Muscle of leg (tissue), 11 donors: ENCODE data around the gene PTPN6. TPM values are rescaled to one million over a fixed set of nuclear protein-coding genes. Genes with fewer than 3 reads are reported as not detected.
A peak's percentile ranks its signal among the peaks of the same experiment; 100 is the strongest.

Experiments
- DNase-seq: peaks from one replicate; pipeline ENCODE4 v3.0.0; 2013
- H3K27ac ChIP-seq: one replicate; pipeline ENCODE4 v1.5.1; 2013; ENCODE audit warnings: mild to moderate bottlenecking, low read length, control low read depth
- H3K27me3 ChIP-seq: one replicate; pipeline ENCODE4 v1.6.1; 2013; ENCODE audit warnings: low read length; ENCODE audit not compliant: control insufficient read depth, insufficient read depth
- H3K36me3 ChIP-seq: one replicate; pipeline ENCODE4 v1.6.1; 2013; ENCODE audit warnings: low read length; ENCODE audit not compliant: control insufficient read depth, insufficient read depth
- H3K4me1 ChIP-seq: one replicate; pipeline ENCODE4 v1.6.1; 2013; ENCODE audit warnings: low read length; ENCODE audit not compliant: control insufficient read depth, insufficient read depth
- H3K4me3 ChIP-seq: one replicate; pipeline ENCODE4 v1.5.1; 2013; ENCODE audit warnings: low read length, control low read depth
- H3K9me3 ChIP-seq: replicated peaks from 2 replicates; pipeline ENCODE4 v1.6.1; 2013; ENCODE audit warnings: low read depth, low read length; ENCODE audit not compliant: control insufficient read depth
- WGBS: methylation state at CpG from one replicate; pipeline ENCODE4 v1.1.5; 2013; ENCODE audit warnings: missing lambda C conversion rate; ENCODE audit not compliant: insufficient coverage; 5-methylcytosine and 5-hydroxymethylcytosine counted together
- polyA plus RNA-seq, 8 donors: library from polyadenylated mRNA; unstranded; fragments of 120-200 nt; gene quantifications; one replicate each; pipeline versions ENCODE4 v1.2.1 to v1.2.3, GENCODE V29; 2013; ENCODE audit warnings: inconsistent platforms in 1 of 8, low replicate concordance in 1 of 8; ENCODE audit not compliant: insufficient read length in 8 of 8, insufficient read depth in 1 of 8
- total RNA-seq: library from RNA; stranded (reverse); fragments of 120-200 nt; gene quantifications from one replicate; pipeline ENCODE4 v1.2.4, GENCODE V29; 2013

PTPN6 gene
- total and polyA plus RNA-seq, 9 donors = 4.0 to 8.1 (median 5.8) TPM

DNA sequence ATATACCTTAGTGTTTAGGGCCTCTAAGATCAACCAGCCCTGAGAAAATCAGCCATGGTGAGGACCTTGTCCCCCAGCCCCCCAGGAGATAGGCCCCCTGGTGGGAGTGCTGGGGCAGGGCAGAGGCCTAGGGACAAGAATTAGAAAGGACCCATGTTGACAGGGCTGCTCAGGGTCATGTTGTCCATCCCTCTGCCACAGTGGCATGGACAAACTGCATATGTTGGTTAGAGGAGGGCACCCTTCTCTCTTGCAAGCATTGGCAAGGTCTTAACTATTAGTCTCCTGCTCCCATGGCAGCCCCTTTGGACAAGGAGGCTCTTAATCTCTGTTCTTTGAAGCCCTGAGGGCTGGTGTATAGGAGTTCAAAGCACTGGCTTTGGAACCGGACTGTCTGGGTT is 755 bp upstream of the PTPN6 start:
- Histone ChIP-seq H3K9me3 (no peaks in the 10 kb centered on the region), H3K4me1 (peaks cover 38% of the 10 kb centered on the region), H3K36me3 (peaks cover 10% of the 10 kb centered on the region), H3K27me3 (peaks cover 2% of the 10 kb centered on the region), H3K4me3 (no peak overlapping the region), H3K27ac (no peak overlapping the region)
- WGBS = 36% methylated on average over 1 of the region's 1 CpG
- no peak for DNase-seq

DNA sequence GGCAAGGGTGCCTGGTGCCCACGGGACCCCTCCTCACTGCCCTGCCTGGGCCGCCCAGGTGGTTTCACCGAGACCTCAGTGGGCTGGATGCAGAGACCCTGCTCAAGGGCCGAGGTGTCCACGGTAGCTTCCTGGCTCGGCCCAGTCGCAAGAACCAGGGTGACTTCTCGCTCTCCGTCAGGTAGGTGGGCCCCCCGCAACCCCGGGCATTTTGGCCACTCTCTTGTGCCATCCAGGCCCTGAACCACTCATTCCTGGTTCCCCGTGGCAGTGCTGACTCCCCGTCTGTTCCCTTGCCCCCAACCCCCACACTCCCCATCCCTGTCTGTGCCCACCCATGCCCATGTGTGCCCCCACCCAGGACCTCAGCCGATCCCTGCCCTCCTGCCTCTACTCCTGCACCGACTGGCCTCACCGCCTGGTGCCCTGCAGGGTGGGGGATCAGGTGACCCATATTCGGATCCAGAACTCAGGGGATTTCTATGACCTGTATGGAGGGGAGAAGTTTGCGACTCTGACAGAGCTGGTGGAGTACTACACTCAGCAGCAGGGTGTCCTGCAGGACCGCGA is 480 bp downstream of the PTPN6 start:
- Histone ChIP-seq H3K27ac (peak overlapping the region; percentile 47), H3K4me1 (peaks cover 31% of the 10 kb centered on the region), H3K4me3 (peak overlapping the region; percentile 41), H3K9me3 (no peaks in the 10 kb centered on the region), H3K36me3 (peaks cover 3% of the 10 kb centered on the region), H3K27me3 (peaks cover 2% of the 10 kb centered on the region)
- 81% methylated on average over 16 of the region's 20 CpGs for WGBS
- no peak for DNase-seq

DNA sequence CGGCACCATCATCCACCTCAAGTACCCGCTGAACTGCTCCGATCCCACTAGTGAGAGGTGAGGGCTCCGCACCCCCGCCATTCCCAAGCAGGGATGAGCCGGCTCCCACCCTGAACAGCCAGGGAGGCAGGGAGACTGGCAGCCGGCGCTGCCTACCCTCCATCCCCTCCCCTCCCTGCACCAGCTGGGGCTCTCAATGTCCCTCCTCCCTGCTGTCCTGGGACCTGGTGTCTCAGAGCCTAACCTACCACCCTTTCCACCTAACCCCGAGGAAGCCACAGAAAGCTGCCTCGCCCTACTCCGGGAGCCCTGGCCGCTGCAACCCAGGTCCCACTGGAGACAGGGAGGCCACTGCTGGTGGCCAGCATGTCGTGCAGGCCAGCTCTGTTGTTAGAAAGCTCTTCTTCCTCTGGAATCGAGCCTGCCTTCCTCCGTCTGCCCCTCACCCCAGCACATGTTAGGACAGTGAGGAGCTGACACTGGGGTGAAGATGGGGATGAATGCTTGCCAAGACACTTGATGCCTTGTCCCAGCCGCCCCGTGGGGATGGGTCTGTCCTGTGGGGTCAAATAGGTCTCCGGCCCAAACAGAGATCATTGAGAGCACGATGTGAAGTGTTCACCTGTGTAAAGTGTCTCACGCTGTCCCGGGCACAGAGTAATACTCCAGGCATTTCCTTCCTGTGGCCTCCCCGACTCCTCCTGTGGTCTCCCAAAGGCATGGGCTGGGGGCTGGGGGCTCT is 1.1 kb downstream of the PTPN6 start:
- H3K4me1 ChIP-seq = peaks cover 28% of the 10 kb centered on the region
- H3K36me3 ChIP-seq = no peaks in the 10 kb centered on the region
- peak overlapping the region; percentile 41 for H3K4me3 ChIP-seq
- H3K27ac ChIP-seq = peak overlapping the region; percentile 77
- no peak for DNase-seq
- WGBS = 51% methylated on average over 11 of the region's 22 CpGs
- H3K27me3 ChIP-seq = peaks cover 2% of the 10 kb centered on the region
- H3K9me3 ChIP-seq = no peaks in the 10 kb centered on the region

DNA sequence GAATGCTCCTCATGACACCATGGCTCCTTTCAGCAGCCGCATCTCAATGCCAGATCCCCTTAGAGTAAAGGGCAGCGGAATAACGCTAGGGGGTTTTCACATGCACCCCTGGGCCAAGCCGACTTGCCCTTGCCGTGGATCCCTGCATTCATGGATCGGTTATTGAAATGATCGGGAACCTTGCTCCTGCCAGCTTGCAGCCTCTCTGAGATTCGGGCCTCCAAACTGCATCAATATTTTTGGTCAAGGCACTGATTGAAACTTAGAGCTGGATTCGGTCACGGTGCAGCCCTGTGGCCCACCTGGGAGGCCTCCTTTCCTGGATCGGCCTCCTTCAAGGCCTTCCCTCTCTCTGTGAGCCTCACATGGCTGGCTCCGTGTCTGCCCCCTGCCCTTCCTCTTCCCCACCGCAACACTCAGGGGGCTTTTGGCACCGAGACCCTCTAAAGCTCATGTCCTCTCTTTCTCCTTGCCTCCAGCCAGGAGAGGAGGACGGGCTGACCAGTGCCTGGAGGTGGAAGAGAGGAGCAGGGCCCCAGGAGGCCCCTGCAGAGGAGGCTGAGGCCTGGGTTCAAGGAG is 1.8 kb downstream of the PTPN6 start:
- H3K27ac ChIP-seq = peak overlapping the region; percentile 77
- WGBS = 71% methylated on average over 10 of the region's 15 CpGs

DNA sequence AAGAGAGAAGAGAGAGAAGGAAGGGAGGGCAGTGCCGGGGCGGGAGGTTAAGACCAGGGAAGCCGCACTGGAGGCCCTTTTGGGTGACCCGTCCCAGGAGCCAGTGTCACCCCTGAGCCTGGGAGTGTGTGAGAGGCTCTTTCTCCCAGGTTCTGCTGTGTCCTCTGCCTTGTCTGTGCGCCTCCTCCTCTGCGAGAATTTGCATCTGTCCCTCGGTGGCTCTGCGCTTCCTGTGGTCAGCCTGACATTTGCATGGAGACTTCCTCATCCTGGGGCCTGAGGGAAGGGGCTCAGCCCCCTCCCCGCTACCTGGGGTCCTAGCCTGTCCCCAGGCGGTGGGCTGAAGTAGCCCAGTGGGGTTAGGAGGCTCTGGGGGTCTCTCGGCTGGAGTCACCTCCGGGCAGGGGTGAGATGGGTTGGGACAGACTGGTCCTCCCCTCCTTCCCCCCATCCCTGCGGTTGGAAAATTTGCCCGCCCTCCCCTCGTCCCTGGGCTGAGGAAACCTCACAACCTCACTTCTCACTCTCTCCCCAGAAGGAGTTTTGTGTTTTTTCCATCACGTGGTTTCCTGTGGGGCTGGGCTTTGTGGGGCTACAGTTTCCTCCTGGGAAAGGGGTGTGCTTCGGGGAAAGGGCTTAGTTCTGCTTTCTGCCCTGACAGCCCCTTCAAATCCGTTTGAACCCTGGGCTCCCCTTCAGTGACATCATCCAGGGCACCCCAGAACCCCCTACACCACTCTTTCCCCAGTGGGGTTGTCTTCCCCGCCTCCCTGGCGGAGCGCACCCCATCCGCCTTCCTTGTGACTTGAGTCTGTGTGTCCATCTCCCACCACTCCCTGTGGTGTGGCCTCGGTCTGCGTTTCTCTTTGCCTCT is 2.5 kb downstream of the PTPN6 start:
- peaks cover 38% of the 10 kb centered on the region for H3K4me1 ChIP-seq
- H3K4me3 ChIP-seq = peak overlapping the region; percentile 41
- peak; percentile 96 for DNase-seq
- peak overlapping the region; percentile 77 for H3K27ac ChIP-seq
- H3K9me3 ChIP-seq = no peaks in the 10 kb centered on the region
- no peaks in the 10 kb centered on the region for H3K36me3 ChIP-seq
- WGBS = 37% methylated on average over 15 of the region's 24 CpGs
- H3K27me3 ChIP-seq = peaks cover 2% of the 10 kb centered on the region

More for the DNA sequence above, 1.8 kb downstream of the PTPN6 start:
- no peaks in the 10 kb centered on the region for H3K36me3 ChIP-seq
- peaks cover 2% of the 10 kb centered on the region for H3K27me3 ChIP-seq
- peak overlapping the region; percentile 41 for H3K4me3 ChIP-seq
- DNase-seq = no peak
- H3K4me1 ChIP-seq = peaks cover 31% of the 10 kb centered on the region
- H3K9me3 ChIP-seq = no peaks in the 10 kb centered on the region

DNA sequence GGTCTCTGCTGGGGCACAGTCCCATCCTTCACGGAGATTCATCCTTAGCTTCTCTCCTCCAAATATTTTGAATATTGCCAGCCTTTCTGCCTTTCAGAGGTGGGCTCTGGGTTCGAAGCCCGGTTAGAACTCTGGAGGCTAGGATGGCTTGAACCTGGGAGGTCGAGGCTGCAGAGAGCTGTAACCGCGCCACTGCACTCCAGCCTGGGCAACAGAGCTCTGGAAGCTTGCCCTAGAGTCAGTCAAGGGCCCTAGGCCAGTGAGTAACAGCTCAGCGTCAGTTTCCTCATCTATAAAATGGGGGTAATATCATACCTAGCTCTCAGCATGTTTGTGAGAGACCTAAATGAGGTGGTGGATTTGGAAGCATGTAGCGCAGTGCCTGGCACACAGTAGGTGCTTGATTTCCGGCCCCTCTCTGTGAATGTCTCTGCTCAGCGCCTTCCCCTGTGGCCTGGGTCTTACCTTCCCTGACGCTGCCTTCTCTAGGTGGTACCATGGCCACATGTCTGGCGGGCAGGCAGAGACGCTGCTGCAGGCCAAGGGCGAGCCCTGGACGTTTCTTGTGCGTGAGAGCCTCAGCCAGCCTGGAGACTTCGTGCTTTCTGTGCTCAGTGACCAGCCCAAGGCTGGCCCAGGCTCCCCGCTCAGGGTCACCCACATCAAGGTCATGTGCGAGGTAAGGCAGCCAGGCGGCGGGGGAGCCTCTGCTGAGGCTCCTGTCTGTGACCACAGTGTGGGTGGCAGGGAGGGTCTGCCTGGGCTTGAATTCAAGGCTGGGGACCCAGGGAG is 3.4 kb downstream of the PTPN6 start:
- Histone ChIP-seq H3K9me3 (no peaks in the 10 kb centered on the region), H3K27ac (peak overlapping the region; percentile 77), H3K36me3 (no peaks in the 10 kb centered on the region), H3K4me3 (no peak overlapping the region), H3K4me1 (peaks cover 46% of the 10 kb centered on the region), H3K27me3 (peaks cover 2% of the 10 kb centered on the region)
- no peak for DNase-seq
- WGBS = 83% methylated on average over 19 of the region's 21 CpGs

DNA sequence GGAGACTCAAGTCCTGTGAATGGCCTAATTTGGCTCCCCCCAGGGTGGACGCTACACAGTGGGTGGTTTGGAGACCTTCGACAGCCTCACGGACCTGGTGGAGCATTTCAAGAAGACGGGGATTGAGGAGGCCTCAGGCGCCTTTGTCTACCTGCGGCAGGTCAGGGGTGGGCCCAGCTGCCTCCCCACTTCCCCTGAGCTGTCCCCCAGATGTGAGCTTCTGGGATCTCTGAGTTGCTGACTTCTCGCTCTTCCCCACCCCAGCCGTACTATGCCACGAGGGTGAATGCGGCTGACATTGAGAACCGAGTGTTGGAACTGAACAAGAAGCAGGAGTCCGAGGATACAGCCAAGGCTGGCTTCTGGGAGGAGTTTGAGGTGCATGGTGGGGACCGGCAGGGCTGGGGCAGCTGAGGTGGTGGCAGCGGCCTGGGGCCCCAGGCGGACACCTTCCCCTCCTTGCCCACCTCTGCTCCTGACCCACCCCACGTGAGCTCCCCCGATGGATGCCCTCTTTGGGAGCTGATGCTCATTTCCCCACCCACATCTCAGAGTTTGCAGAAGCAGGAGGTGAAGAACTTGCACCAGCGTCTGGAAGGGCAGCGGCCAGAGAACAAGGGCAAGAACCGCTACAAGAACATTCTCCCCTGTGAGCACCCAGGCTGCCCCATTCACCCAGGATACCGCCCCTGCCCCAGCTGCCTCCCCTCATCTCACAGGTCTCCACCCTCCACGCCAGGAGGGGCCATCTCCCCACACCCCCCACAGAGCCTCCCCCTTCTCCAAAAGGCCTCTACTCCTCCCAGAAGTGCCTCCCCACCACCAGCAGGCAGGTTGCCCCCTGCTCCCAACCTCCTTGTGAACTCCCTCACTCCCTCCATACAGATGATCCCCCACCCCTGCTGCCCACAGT is 4.2 kb downstream of the PTPN6 start:
- WGBS = 74% methylated on average over 14 of the region's 22 CpGs
- H3K27ac ChIP-seq = no peak overlapping the region
- H3K36me3 ChIP-seq = no peaks in the 10 kb centered on the region
- H3K4me3 ChIP-seq = no peak overlapping the region
- no peak for DNase-seq
- H3K27me3 ChIP-seq = peaks cover 2% of the 10 kb centered on the region
- H3K9me3 ChIP-seq = no peaks in the 10 kb centered on the region
- H3K4me1 ChIP-seq = peaks cover 51% of the 10 kb centered on the region

DNA sequence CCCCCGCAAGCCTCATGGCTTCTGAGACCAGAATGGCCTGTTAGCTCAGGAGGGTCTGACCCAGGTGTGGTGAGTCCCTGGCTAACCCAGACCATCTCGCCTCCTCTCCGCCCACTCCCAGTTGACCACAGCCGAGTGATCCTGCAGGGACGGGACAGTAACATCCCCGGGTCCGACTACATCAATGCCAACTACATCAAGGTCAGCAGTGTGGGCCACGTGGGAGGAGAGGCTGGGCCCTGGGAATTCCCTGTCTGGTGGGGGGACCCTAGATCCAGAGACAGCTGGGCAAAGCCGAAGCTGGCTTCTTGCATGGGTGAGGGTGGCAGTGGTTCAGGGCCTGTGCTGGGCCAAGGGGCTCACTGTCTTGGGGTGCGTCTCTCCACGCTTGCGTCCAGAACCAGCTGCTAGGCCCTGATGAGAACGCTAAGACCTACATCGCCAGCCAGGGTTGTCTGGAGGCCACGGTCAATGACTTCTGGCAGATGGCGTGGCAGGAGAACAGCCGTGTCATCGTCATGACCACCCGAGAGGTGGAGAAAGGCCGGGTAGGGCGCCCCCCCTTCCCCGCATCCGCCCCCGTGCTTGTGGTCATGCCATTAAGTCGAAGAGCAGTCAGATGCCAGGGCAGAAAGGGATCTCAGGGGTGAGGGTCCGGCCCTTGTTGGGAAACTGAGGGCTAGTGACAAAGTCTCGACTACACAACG is 5.0 kb downstream of the PTPN6 start:
- no peaks in the 10 kb centered on the region for H3K36me3 ChIP-seq
- H3K4me3 ChIP-seq = no peak overlapping the region
- 80% methylated on average over 25 of the region's 28 CpGs for WGBS
- DNase-seq = no peak
- peaks cover 2% of the 10 kb centered on the region for H3K27me3 ChIP-seq
- peaks cover 57% of the 10 kb centered on the region for H3K4me1 ChIP-seq
- H3K9me3 ChIP-seq = no peaks in the 10 kb centered on the region
- H3K27ac ChIP-seq = no peak overlapping the region
